Stimulated activated naive CD8-positive, alpha-beta T cell treated with anti-CD3 and anti-CD28 coated beads, Interleukin-15, Interleukin-2, amounts not matched to agents 100 U/mL and 50 U/mL, for 24 hours (primary cell): ENCODE measurements around the gene GABRA5.
"Not testable (repeated sequence)": the region's sequence is repeated elsewhere in the genome, so short reads cannot be mapped to it uniquely, and the experiment has no call there.

Experiments used
- ATAC-seq: fragments of 150-1000 bp; cut with Tn5 transposase; one replicate; pipeline ENCODE4 v1.10.0; 2021
- DNase-seq: peaks from one replicate; pipeline ENCODE4 v3.0.0; 2021

Gene GABRA5

DNA sequence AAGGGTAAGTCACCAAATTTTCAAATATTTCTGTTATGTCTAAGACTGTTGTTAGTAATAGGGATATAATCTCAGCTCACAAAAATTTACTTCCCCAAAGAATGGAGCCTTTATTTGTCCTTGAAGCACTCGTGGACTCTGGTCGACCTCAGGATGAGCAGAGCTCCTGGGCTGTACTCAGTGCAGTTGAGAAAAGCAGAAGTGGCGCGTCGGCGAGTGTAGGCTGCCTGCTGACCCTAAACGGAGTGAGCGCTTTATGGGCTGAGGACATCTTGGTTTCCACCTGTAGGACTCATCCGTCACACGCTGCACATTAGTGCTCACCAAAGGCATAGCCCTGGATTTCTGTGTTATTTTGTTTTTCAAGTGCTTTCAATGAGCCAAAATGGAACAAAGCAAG, 11.0 kb downstream of the GABRA5 start:
- no peak for DNase-seq
- ATAC-seq, result no peak

DNA sequence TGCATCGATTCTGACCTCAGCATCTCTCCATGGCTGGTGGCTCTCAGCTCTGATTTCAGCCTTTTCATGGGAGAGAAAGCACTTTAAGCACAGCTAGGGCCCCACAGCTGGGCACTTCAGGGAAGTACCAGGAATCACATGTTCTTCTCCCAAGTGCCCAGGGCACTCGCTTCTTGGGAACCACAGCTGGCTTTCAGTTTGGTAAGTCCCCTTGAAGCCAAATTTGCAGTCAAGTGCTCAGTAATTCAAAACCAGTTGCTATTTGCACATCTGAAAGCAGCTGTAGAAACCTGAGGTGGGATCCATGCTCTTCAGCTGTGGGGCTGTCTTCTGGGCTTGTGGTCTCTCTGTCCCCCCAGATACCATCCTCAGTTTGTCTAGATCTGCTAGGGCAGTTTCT, 12.8 kb downstream of the GABRA5 start:
- ATAC-seq (no peak), DNase-seq (no peak)

DNA sequence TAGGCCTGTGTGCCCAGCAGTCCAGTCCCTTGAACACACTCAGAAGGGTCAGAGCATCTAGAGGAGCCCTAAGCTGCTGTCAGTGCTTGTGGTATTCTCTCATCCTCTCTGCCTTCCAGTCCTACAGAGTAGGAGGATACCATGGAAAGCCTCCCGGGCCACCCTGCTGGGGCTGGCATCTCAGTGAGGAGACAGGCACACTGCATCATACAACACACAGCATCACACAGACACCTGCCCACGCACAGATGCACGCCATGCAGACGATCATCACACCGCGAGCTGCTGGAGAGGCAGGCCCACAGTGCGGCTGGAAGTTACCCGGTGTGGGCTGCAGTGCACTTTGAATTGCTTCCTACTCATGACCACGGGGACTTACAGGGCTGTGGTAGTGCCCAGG, 15.2 kb downstream of the GABRA5 start:
- no peak for ATAC-seq

DNA sequence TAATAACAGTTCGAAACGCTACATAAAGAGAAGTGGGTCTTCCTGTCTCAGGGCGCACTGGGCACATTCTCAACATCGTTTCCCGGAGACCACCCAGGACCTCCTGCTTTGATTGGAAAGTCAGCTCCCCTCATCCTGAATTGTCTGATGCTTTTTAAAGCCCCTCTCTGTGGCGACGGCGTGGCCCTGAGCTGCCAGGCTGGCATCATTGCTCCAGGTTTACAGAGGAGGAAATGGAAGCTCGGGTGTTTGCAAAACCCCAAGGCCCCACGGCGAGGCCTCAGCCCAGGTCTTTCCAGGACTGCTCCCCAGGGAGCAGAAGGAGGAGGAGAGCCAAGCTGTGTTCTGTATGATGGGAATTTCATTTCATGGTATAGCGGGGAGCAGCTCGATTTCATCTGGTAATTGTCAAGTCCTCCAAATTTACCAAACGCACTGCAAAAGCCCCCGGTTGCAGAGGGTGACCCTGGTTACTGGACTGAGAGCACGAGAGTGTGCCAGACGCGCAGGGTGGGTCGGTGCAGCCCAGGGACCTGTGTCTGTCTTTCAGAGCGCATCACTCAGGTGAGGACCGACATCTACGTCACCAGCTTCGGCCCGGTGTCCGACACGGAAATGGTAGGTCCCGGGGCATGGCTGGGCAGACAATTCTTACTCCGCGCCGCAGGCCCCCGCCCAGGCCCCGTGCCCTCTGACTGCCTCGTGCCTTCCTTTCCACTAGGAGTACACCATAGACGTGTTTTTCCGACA, 15.9 kb downstream of the GABRA5 start:
- ATAC-seq (no peak), DNase-seq (no peak)

More for the DNA sequence above, 15.2 kb downstream of the GABRA5 start:
- no peak for DNase-seq

DNA sequence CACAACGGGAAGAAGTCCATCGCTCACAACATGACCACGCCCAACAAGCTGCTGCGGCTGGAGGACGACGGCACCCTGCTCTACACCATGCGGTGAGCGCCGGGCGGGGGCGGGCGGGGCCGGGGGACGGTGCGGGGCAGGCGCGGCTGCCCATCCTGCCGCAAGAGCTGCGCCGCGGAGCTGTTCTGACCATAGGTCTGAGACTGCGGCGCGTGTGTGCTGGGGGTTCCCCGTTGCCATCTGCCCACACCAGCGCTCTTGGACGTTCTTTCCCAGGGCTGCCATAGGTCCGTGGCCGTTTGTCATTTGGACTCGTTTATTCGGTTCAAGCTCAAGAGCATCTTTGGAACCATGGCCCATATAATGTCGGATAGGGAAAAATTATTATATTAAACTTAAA, 16.6 kb downstream of the GABRA5 start:
- DNase-seq (no peak), ATAC-seq (no peak)

DNA sequence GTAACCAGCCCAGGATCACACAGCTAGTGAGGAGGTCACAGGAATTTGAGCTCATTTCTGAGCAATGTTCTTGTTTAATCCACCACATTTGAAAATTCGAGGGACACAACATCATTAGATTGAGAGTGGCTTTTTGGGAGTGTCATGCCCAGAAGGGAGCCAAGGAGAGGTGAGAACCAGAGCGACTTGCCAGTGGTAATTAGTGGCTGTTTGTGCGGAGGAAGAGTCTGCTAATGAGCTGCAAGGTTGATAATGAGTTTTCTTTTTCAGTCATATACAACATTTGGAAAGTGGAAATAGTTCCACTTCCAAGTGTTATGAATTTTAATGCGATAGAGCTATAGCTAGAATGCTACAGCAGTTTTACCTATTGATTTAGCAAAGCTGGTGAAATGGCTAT, 19.7 kb downstream of the GABRA5 start:
- DNase-seq (no peak), ATAC-seq (no peak)

DNA sequence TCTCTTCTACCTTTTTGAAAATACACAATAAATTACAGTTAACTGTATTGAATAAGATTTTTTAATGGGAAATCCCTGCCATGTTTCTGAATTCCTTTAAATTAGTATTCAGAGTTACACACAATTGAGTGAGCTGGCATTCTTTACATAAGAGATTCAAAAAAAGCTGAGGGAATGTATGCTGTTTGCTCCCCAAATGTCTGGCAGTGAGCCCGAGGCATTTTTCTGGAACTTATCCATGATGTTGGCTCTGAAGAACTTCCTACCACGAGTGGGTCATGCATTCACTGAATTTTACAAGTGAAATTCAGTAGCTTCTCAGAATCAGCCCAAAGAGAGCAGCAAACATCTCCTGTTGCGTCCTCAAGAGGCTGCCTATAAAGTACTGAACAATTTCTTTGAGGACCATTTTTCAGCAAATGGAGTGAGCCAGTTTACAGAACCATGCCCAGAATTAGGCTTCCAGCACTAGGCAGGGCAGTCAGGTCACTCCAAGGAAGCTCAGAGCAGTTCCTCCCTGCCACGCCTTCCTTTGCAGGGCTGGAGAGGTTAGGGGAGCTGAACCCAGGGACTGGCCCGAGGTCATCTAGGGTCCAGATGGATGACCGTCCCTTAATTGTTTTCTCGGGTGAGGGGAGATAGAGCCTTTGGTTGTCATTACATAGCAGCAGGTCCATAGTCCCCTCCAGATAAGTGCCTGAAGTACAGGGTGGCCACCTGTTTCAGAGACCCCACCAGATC, 21.2 kb downstream of the GABRA5 start:
- DNase-seq (no peak), ATAC-seq (no peak)

DNA sequence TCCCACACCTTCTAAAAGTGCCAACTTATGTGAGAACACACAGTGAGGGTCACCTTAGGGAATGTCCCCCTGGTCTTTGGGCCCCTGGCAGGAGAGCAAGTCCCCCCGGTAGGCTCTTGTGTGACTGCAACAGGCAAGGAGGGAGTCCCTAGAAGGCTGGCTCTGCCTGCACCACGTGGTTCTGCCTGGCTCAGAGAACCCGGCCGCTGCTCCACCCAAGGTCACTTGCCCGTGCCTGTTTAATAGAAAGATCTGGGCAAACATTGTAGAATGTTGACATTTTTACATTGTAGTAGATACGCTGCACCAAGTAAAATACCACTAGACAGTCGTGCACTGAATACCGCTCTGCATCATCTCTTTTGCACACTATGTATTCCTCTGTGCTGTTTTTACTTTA, 21.9 kb downstream of the GABRA5 start:
- no peak for ATAC-seq
- DNase-seq, result no peak

DNA sequence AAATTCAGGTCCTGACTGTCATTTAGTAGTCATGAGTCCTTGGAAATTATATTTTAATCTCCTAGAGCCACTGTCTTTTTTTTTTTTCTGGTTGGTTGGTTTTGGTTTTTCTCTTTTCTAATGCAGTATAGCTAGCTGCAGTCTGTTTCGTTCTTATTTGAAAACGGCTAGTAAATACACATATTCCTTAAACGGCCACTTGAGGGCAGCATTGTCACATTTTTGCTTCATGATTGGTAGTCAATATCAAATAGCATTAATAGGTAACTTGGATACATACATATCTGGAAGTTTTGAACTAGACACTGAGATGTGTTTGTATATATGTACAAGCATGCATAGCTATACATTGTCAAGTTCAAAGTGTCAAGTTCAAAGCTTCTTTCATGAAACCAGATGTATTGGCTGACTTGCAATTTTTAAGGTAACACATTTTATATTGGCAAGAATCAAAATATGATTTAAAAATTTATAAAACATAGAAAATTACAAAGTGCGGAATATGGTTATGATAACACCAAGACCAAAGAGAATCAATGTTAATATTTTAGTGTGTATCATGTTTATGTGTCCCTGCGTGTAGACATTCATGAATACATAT, 22.5 kb downstream of the GABRA5 start:
- ATAC-seq, result no peak
- DNase-seq, result peak; percentile 46

DNA sequence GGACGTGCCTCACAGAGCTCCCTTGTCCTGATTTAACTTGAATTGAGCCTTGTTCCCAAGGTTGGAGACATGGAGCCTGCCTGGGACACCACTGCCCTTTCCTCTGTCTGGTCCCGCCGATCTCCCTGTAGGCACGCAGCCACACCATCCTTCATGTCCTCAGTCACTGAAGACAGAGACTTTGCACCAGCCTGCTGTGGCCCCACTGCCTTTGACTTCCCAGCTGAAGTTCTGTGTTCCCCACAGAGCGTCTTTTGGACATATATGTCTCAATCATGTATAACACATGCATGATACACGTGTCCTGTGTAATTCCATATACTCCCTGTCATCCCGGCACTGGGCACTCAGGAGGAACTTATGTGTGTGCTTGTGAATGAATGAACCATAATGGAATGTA, 23.6 kb downstream of the GABRA5 start:
- ATAC-seq (no peak), DNase-seq (no peak)

DNA sequence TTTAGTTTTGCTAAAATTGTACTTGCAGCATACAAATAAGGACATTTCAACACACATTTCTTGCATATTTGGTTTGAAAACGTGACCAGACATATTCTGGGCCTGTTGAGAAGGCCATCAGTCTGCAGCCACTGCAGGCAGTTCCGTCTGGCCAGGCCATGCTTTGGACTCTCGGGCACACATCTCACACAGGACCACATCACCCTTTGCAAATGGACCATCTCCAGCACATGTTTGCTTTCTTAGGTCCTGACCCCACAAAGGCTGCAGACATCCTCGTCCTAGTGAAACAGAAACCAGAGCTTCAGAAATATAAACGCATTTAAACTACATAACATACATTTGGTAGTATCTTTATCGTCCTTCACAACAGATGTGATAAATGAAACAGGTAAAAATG, 24.1 kb downstream of the GABRA5 start:
- DNase-seq, result no peak

DNA sequence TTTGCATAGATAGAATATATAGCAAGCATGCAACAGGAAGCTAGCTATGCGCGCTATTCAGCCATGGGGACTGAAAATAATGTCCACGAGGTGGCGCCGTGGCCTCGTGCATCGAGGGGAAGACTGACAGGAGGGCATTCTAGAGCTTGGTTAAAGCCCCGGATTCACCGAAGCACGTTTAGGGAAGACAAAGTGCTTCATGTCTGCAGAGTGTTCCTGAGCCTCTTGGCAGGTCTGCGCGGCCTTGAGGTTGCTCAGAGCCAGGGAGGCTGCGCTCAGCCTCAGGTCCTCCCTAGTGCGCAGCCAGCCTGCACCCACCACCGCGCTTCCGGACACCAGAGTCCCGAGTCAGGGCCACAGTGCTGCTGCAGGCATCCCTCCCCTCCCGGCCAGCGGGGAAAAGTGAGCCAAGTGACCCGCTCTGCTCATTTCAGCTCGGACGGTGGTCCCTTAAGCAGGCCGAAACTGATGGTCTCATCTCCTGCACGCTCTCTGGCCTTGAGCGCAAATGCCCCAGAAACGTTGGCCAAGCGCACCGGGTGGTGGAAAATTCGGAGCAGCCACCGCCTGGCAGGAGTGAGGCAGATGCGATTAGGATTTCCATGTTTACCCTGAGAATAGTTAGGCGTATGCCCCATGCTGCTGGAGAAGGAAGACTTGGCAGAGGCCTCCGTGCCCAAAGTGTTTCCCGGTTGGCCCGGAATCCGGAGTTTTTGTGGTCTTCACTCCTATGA, 24.8 kb downstream of the GABRA5 start:
- DNase-seq, result peak; percentile 67

More for the DNA sequence above, 24.1 kb downstream of the GABRA5 start:
- ATAC-seq, result no peak

DNA sequence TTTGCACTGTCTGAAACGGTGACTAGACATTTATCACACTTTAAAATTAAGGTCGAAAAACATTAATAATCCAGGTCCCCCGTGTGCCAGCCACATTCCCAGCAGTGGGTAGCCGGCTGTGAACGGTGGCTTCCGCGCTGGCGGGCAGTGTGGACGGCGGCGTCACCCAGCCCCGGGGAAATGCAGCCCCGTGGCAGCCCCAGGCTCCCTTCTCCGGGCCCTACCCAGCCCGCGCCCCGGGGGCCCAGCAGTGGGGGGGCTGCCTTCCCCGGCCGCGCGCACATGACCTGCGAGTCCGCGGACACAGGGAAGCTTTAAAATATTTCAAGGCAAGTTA, 25.3 kb downstream of the GABRA5 start:
- DNase-seq (no peak), ATAC-seq (no peak)

More for the DNA sequence above, 24.8 kb downstream of the GABRA5 start:
- ATAC-seq, result peak; percentile 49

DNA sequence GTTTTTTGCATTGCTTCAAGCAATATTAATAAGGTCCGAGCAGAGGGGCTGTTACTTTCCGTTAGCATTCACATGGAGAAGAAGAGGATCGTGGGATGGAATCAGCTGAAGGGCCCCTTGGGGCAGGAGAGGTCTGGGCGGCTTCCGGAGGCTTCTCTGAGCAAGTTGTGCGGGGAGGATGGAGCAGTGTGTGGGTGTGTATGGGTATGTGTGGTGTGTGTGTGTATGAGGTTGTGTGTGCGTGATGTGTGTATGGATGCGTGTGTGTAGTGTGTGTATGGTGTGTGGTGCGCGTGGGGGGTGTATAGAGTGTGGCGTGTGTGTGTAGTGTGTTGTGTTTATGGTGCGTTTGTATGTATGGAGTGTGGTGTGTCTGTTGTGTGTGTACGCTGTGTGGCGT, 25.8 kb downstream of the GABRA5 start:
- no peak for ATAC-seq
- DNase-seq, result no peak

DNA sequence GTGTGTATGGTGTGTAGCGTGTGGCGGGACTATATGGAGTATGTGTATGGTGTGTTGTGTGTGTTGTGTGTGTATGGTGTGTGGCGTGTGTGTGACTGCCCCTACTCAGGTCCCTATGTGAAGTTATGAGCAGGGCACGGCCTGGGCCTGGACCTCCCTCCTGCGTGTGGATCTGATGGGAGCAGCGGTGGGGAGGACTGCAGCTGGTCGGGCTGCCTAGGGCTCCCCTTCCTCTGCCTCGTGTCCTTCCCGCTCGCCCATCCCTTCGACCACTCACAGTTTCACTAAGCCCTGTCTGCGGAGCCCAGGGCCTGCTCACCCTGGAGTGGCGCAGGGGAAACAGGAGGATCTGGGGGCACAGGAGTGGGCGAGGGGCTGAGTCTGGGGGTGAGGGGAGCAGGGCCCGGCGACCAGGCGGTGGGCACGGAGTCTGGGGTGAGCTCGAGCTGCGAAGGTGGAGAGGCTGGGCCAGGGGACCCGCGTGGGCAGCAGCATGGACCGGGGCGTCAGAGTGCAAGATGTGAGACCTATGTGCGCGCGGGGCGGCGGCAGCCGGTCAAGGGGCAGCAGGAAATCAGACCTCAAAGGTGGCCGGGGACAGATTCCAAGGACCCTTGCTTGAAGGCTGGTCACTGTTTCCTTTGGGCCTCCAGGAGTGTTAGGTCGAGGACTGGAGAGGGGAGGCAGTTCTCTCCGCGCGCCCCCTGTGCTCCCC, 26.6 kb downstream of the GABRA5 start:
- no peak for DNase-seq
- ATAC-seq, result no peak

DNA sequence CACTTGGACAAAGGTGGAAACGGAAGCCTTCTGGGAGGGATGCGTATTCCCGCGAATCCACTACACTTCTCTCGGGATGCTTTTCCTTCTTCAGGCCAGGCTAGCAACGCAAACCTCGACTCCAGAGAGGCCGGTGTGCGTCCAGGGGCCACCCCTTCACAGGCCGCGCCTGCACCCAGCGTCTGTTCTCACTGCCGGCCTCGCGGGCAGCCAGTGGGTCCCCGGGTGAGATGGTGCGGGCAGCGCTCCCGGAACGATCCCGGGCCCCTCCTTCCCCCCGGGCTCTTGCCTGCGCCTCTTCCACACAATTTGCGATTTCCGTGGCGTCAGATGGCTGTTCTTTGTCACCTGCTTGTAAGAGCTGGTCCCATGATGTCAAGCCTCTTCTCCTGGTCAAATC, 27.3 kb downstream of the GABRA5 start:
- ATAC-seq (no peak), DNase-seq (no peak)

DNA sequence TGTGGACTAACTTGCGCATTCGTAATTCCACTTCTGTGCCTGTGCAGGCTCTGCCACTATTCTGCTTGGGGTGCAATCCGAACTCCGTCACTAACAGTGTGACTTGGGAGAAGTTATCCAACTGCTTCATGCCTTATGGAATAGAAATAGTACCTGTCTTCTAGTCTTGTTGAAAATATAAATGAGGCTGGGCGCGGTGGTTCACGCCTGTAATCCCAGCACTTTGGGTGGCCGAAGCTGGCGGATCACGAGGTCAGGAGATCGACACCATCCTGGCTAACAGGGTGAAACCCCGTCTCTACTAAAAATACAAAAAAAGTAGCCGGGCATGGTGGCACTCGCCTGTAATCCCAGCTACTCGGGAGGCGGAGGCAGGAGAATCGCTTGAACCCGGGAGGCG, 28.5 kb downstream of the GABRA5 start:
- not testable (repeated sequence) for DNase-seq, ATAC-seq

DNA sequence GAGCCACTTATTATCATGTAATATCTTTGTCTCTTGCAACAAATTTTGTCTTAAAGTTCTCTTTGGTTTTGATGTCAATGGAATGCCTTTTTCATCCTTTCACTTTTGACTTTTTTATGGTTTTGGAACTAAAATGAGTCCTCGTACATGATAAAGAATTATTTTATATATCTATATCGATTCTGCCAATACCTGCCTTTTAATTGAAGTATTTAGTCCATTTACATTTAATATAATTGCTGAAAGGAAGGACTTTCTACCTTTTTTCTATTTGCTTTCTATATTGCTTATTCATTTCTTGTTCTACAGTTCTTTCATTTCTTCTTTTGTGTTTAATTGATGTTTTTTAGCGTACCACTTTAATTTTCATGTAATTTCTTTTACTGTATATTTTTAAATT, 32.8 kb downstream of the GABRA5 start:
- DNase-seq (no peak), ATAC-seq (no peak)

DNA sequence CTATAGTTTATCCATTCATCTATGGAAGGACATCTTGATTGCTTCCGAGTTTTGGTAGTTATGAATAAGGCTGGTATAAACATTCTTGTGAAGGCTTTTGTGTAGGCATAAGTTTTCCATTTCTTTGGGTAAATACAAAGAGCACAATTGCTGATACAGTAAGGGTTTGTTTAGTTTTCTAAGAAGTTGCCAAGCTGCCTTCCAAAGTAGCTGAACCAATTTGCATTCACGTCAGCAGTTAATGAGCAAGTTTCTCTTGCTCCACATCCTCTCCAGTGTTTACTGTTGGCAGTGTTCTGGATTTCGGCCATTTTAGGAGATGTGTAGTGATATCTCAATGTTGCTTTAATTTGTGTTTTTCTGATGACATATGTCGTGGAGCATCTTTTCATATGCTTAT, 34.2 kb downstream of the GABRA5 start:
- no peak for ATAC-seq
- DNase-seq, result no peak

DNA sequence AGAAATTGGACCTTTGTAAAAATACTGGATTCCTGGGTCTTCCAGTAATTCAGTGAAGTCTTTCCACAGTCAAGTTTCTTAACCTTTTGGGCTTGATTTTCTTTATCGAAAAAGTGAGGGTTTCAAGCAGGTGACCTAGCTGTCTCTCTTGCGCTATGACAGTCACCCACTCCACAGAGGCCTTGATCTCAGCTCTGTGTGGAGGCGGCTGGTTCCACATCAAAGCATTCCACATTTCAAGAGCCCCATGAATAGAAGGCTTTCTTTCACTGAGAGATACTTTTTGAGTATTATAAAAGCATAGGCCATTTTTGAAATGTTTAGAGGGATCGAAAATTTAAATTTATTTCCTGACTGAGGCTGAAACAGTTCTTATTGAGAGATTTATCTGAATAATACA, 43.9 kb downstream of the GABRA5 start:
- DNase-seq (no peak), ATAC-seq (no peak)

DNA sequence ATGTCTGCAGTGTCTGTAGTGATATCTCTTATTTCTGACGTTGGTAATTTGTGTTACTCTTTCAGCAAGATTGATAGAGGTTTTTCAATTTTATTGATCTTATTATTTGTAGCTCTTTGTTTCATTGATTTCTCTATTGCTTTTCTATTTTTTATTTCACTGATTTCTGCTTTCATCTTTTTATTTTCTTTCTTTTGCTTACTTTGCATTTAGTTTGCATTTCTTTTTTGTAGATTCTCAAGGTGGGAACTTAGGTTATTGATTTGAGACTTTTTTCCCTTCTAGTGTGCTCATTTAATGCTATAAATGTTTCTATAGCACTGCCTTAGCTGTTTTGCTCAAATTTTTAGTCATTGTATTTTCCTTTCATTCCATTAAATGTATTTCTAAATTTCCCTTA, 54.6 kb downstream of the GABRA5 start:
- DNase-seq, result no peak
- no peak for ATAC-seq

DNA sequence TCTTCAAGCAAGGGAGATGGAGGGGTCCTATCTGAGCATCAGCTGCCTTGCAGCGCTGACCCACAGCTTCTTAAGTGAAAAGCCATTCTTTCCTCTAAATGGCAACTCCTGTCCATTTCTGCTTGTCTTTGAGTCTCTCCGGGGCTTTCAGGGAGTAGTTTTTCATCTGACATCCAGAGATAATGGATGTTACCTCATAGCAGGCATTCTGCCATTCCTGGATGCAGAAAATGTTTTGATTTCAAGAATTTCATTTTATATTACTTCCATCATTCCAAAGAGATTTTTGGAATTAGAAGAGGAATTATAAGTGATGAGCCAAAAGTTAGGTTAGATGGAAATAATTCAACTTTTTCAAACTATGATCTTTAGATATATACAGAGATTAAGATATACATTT, 59.2 kb downstream of the GABRA5 start:
- ATAC-seq (no peak), DNase-seq (no peak)
